Lung microvascular endothelial cell (primary cell): ENCODE data around the gene ZNF430. TPM values are rescaled to one million over a fixed set of nuclear protein-coding genes. Genes with fewer than 3 reads are reported as not detected.
"Not testable (repeated sequence)": the region's sequence is repeated elsewhere in the genome, so short reads cannot be mapped to it uniquely, and the experiment has no call there.

ENCODE experiments used
- DNase-seq, 2 donors: peaks; one replicate each; pipeline versions ENCODE4 v3.0.0 to v3.0.0-alpha.2; 2010; ENCODE audit warnings: low read depth in 2 of 2
- total RNA-seq: library from RNA; depleted of rRNA; stranded (reverse); fragments of >200 nt; gene quantifications from 2 replicates; pipeline ENCODE4 v1.2.1, GENCODE V29; 2014

ZNF430 gene
- total RNA-seq = 3.5 and 4.4 TPM in 2 replicates

- peak; percentile 95 to 96 for DNase-seq
Measured at GRCh38 chr19:21020298-21021227, at the start of gene ZNF430. Gene ZNF430 (plus strand): TSS chr19:21020657. CDS start chr19:21020801, 144 bp downstream.

GRCh38 chr19:20992788-20993187 lies 27.7 kb upstream of the ZNF430 start:
- not testable (repeated sequence) for DNase-seq

- DNase-seq = peak; percentile 51 to 55
Measured at GRCh38 chr19:20999731-21000352, 20.6 kb upstream of the ZNF430 start.

- not testable (repeated sequence) for DNase-seq
Measured at GRCh38 chr19:21021238-21021637, 781 bp downstream of the ZNF430 start.

GRCh38 chr19:21022996-21023395 lies 2.5 kb downstream of the ZNF430 start:
- peak in 1 of 2 donors; percentile 14 for DNase-seq

- no peak for DNase-seq
Measured at GRCh38 chr19:21023901-21024300, 3.4 kb downstream of the ZNF430 start.

GRCh38 chr19:21028969-21029268 lies 8.5 kb downstream of the ZNF430 start:
- no peak for DNase-seq

GRCh38 chr19:21045028-21045427 lies 24.6 kb downstream of the ZNF430 start:
- no peak for DNase-seq

- DNase-seq = no peak
Measured at GRCh38 chr19:21046489-21046888, 26.0 kb downstream of the ZNF430 start.

GRCh38 chr19:21047716-21048115 lies 27.3 kb downstream of the ZNF430 start:
- no peak for DNase-seq

GRCh38 chr19:21052902-21053301 lies 32.4 kb downstream of the ZNF430 start:
- no peak for DNase-seq

- DNase-seq = no peak
Measured at GRCh38 chr19:21065336-21065735, 44.9 kb downstream of the ZNF430 start.

GRCh38 chr19:21082011-21082975 lies 61.8 kb downstream of the ZNF430 start, which contains the start of gene ZNF714:
Gene ZNF714 (plus strand): TSS chr19:21082203. CDS start chr19:21098269, 16,066 bp downstream.
- peak; percentile 95 for DNase-seq

GRCh38 chr19:21084343-21084742 lies 63.9 kb downstream of the ZNF430 start:
- peak in 1 of 2 donors; percentile 4 for DNase-seq

GRCh38 chr19:21087871-21088270 lies 67.4 kb downstream of the ZNF430 start:
- no peak for DNase-seq

- no peak for DNase-seq
Measured at GRCh38 chr19:21092109-21092508, 71.7 kb downstream of the ZNF430 start.

- DNase-seq = no peak
Measured at GRCh38 chr19:21094347-21095025, 74.0 kb downstream of the ZNF430 start.

- no peak for DNase-seq
Measured at GRCh38 chr19:21098291-21098690, 77.8 kb downstream of the ZNF430 start.

- DNase-seq = peak in 1 of 2 donors; percentile 49
Measured at GRCh38 chr19:21101521-21102242, 81.2 kb downstream of the ZNF430 start.

GRCh38 chr19:21109116-21109515 lies 88.7 kb downstream of the ZNF430 start:
- peak in 1 of 2 donors; percentile 31 for DNase-seq
